ENCODE results near the gene NRXN3. TPM values are rescaled to one million over a fixed set of nuclear protein-coding genes. Genes with fewer than 3 reads are reported as not detected.

NRXN3 gene
- polyA plus RNA-seq, 6 donors from 2014 or later = not detected

DNA sequence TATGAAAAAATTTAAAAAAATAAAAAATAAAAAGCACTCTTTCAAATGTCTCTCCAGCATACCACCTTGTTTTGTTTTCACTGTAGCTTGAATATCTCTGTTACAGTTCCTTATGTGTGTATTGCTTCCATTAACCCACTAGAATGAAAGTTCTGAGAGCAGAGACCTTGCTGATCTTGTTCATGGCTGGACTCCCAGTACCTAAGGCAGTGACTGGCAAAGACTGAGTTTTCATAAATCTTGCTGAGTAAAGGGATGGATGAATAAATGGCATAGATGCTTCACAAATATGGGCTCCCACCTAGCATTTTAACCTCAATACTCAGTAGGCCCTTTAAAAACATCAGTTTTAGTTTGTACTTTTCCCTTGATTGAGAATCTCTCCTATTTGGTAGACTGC, 1125.2 kb downstream of the NRXN3 start:
- no peak for ATAC-seq (ENCODE audit: low read depth in 2 of 2)
- Mint-ChIP-seq H3K27me3 (no peaks in the 10 kb centered on the region), H3K4me3 (no peak overlapping the region), H3K4me1 (no peaks in the 10 kb centered on the region), H3K9me3 (peaks cover 0 to 11% (median 2%) of the 10 kb centered on the region in 7 donors), H3K36me3 (no peaks in the 10 kb centered on the region), H3K27ac (no peak overlapping the region)
- no peak for DNase-seq

DNA sequence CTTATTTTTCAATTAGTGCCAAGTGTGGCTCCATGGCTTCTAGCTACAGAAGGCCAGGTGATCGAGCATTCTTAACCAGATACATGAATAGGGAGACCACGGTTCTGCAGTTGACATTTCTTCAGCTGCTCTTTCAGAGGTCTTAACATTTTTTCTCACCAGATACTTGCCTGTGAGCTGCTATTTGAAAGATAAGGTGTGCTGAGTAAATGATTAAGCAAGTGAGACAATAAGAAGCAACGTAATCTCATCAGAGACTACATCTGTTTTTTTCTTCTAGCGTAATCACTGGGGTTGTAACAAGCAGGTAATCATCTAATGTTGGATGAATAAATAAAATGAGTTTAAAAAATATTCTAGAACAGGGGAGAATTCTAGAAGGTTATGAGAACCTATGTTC, 1128.2 kb downstream of the NRXN3 start:
- peaks cover 0 to 9% (median 2%) of the 10 kb centered on the region in 7 donors for H3K9me3 Mint-ChIP-seq
- H3K4me1 Mint-ChIP-seq = no peaks in the 10 kb centered on the region
- DNase-seq (no peak), ATAC-seq (ENCODE audit: low read depth in 2 of 2) (no peak)
- no peaks in the 10 kb centered on the region for H3K36me3 Mint-ChIP-seq
- no peaks in the 10 kb centered on the region for H3K27me3 Mint-ChIP-seq
- no peak overlapping the region for H3K27ac Mint-ChIP-seq
- H3K4me3 Mint-ChIP-seq = no peak overlapping the region

DNA sequence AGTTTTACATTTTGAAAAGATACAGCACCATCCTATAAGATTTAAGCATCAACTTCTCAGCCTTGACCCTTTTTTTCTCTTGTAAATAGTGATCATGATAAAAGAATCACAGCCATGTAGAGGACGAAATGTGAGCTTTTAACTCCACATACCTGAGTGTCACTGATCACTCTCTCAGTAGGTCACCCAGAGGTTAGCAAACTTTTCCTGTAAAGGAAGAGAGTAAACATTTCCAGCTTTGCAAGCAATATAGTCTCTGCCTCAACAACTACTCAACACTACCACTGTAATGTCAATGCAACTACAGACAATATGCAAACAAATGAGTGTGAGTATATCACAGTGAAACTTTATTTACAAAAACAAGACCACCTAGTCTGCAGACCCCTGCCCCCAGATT, 1129.0 kb downstream of the NRXN3 start:
- ATAC-seq (ENCODE audit: low read depth in 2 of 2) (no peak), DNase-seq (no peak)
- Mint-ChIP-seq H3K4me1 (no peaks in the 10 kb centered on the region), H3K27ac (no peak overlapping the region), H3K27me3 (no peaks in the 10 kb centered on the region), H3K36me3 (no peaks in the 10 kb centered on the region), H3K9me3 (peaks cover 0 to 9% (median 2%) of the 10 kb centered on the region in 7 donors), H3K4me3 (no peak overlapping the region)

DNA sequence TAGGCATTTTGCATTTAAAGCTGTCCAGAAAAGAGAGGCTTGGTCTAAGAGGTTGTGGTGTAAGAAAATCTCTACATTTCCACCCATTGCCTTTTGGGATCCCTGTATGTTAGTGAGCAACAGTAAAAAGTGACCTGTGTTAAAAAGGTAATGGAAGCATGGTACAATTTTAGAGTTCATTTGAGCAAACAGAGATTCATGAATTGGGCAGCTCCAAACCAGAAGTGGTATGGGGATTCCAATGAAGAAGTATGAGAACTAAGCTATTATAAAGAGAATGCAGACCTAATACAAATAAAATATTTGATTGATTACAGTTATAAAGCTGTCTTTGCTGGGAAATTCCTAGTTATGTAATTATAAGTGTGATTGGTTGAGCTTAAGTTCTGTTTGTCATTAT, 1134.1 kb downstream of the NRXN3 start:
- DNase-seq (no peak), ATAC-seq (ENCODE audit: low read depth in 2 of 2) (no peak)
- H3K27ac Mint-ChIP-seq = no peak overlapping the region
- H3K27me3 Mint-ChIP-seq = no peaks in the 10 kb centered on the region
- no peaks in the 10 kb centered on the region for H3K4me1 Mint-ChIP-seq
- no peak overlapping the region for H3K4me3 Mint-ChIP-seq
- no peaks in the 10 kb centered on the region for H3K36me3 Mint-ChIP-seq
- H3K9me3 Mint-ChIP-seq = peaks cover 0 to 11% (median 2%) of the 10 kb centered on the region in 7 donors

DNA sequence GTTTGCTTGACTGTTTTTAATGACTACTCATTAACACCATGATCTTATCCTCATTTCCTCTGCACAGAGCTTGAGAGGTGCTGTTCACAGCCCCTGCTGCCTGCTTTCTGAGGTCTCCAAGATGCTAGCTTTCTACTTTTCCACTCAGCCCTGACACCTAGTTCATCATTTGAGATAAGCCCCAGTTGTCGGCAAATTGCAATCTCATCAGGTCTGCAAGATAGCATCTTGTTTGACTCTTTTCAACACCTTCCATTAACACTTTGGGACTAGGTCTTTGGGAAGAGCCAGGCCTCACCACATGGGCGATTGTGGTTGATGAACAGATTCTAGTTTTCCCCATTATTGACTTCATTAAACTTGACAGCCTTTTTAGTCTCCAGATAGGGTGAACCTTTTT, 1136.4 kb downstream of the NRXN3 start:
- H3K36me3 Mint-ChIP-seq = no peaks in the 10 kb centered on the region
- H3K27me3 Mint-ChIP-seq = no peaks in the 10 kb centered on the region
- ATAC-seq (ENCODE audit: low read depth in 2 of 2) (no peak), DNase-seq (no peak)
- peaks cover 0 to 10% (median 1%) of the 10 kb centered on the region in 7 donors for H3K9me3 Mint-ChIP-seq
- no peaks in the 10 kb centered on the region for H3K4me1 Mint-ChIP-seq
- H3K27ac Mint-ChIP-seq = no peak overlapping the region
- H3K4me3 Mint-ChIP-seq = no peak overlapping the region

DNA sequence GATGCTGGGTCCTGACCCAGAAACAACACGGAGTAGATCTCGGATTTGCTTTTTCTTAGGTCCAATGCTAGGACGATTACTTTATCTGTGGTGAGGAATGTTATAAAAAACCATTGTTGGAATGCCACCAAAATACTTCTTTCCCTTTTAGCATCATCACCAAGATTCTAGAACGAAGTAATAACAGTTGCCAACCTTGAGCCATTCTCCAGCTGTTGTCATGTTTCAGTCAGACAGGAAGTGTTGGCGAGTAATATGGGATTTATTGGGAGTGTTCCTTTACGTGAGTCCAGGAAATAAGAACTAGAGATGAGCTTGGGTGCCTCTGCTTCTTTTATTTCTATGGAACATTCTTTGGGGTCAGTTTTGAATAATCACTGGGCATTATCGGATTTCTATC, 1148.2 kb downstream of the NRXN3 start:
- DNase-seq (no peak), ATAC-seq (ENCODE audit: low read depth in 2 of 2) (no peak)
- Mint-ChIP-seq H3K27me3 (no peaks in the 10 kb centered on the region), H3K27ac (no peak overlapping the region), H3K4me1 (no peaks in the 10 kb centered on the region), H3K4me3 (no peak overlapping the region), H3K9me3 (peaks cover 0 to 6% (median 0%) of the 10 kb centered on the region in 7 donors), H3K36me3 (no peaks in the 10 kb centered on the region)

DNA sequence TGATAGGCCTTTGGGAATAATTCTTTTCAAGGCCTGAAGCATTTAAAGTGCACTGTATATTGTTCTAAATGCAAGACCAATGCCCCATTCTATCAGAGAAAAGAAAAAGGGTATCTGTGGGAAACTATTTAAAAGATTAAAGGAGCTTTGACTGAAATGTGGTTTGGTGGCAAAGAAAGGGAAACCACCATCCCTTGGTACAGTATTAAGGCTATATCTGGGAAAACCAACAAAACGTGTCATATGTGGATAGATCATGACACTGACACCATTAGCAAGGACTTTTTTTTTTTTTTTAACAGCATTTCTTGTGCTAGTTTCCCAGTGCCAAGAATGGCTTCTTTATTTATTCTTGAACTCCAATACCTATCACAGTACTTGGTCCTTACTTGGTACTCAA, 1150.4 kb downstream of the NRXN3 start:
- H3K4me3 Mint-ChIP-seq = no peak overlapping the region
- H3K36me3 Mint-ChIP-seq = no peaks in the 10 kb centered on the region
- no peak for DNase-seq
- no peak for ATAC-seq (ENCODE audit: low read depth in 2 of 2)
- no peaks in the 10 kb centered on the region for H3K27me3 Mint-ChIP-seq
- no peaks in the 10 kb centered on the region for H3K4me1 Mint-ChIP-seq
- no peak overlapping the region for H3K27ac Mint-ChIP-seq
- H3K9me3 Mint-ChIP-seq = peaks cover 0 to 3% (median 0%) of the 10 kb centered on the region in 7 donors

DNA sequence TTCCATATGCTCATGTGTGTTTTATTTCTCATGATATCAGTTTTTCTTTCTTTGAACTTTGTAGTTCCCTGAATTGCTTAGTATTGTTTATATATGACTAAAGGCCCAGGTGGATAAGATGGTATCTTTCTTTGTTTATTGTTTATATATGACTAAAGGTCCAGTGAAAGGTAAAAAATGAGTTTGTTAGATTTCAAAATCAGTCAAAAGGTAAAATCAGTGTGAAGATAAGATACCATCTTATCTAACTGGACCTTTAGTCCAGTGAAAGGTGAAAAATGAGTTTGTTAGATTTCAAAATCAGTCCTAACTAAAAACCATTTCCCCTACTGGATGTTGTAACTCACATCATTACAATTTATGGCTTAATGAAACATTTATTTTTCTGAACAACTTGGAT, 1150.9 kb downstream of the NRXN3 start:
- Mint-ChIP-seq H3K4me1 (no peaks in the 10 kb centered on the region), H3K27me3 (no peaks in the 10 kb centered on the region), H3K27ac (no peak overlapping the region), H3K36me3 (no peaks in the 10 kb centered on the region), H3K9me3 (peaks cover 0 to 3% (median 0%) of the 10 kb centered on the region in 7 donors), H3K4me3 (no peak overlapping the region)
- DNase-seq = no peak
- no peak for ATAC-seq (ENCODE audit: low read depth in 2 of 2)

DNA sequence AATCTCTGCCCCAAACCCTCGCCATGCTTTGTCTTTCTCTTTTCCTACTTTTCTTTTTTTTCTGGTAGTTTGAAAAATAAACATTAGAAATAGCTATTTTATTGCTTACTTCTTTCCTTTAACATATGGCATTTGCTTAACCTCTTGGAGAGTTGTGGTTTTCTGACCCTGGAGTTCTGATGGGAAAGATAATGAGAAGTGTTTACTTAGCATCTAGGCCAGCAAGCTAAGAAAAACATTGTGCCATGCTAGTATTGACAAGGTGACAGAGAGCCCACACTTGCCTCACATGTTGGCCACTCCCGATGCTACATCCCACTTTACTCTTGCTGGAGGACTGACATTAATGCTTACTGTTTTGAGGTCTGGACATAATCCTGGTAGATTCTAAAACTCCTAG, 1154.9 kb downstream of the NRXN3 start:
- H3K4me3 Mint-ChIP-seq = no peak overlapping the region
- H3K27ac Mint-ChIP-seq = no peak overlapping the region
- ATAC-seq (ENCODE audit: low read depth in 2 of 2) = no peak

DNA sequence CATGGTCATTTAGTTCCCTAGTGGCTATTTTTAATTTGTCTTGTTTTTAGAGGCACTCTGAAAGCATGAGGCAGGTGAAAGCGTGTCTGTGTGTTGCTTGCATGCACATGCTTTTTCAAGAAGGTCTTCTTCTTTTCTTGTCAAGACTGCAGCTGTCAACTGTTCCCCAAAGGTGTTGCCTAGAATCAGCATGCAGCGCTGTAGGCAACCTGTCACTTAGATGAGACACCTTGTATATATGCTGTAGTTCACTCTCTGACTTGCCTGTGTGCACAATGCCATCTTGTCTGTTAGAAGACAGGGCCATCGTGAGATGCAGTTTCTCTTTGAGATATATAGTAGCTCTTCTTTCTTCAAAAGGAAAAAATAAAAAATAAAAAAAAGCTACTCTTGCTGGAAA, 1155.4 kb downstream of the NRXN3 start:
- H3K4me1 Mint-ChIP-seq = no peaks in the 10 kb centered on the region
- DNase-seq (no peak), ATAC-seq (ENCODE audit: low read depth in 2 of 2) (no peak)
- H3K36me3 Mint-ChIP-seq = no peaks in the 10 kb centered on the region
- peaks cover 0 to 5% (median 3%) of the 10 kb centered on the region in 7 donors for H3K9me3 Mint-ChIP-seq
- H3K27me3 Mint-ChIP-seq = no peaks in the 10 kb centered on the region
- H3K27ac Mint-ChIP-seq = no peak overlapping the region
- H3K4me3 Mint-ChIP-seq = no peak overlapping the region

More for the DNA sequence above, 1154.9 kb downstream of the NRXN3 start:
- no peak for DNase-seq
- Mint-ChIP-seq H3K27me3 (no peaks in the 10 kb centered on the region), H3K9me3 (peaks cover 0 to 5% (median 3%) of the 10 kb centered on the region in 7 donors), H3K36me3 (no peaks in the 10 kb centered on the region), H3K4me1 (no peaks in the 10 kb centered on the region)

DNA sequence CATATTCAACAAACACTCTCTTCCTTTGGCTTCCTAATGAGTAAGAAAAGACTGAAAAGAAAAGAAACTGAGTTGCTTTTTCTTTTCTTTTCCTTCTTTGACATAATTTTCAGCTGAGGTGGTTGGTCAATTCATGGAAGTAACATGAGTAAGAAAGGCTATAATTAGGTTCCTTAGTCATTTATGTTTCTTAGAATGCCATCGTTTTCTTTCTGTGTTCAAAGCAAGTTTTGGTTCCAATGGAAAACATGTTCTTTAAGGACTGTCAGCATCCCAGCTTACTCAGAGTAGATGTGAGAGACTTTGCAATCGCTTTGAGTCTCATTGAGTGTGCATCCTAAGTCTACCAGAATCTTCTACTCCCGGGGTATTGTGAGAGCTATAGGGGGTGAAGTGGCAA, 1158.7 kb downstream of the NRXN3 start:
- H3K27ac Mint-ChIP-seq = no peak overlapping the region

DNA sequence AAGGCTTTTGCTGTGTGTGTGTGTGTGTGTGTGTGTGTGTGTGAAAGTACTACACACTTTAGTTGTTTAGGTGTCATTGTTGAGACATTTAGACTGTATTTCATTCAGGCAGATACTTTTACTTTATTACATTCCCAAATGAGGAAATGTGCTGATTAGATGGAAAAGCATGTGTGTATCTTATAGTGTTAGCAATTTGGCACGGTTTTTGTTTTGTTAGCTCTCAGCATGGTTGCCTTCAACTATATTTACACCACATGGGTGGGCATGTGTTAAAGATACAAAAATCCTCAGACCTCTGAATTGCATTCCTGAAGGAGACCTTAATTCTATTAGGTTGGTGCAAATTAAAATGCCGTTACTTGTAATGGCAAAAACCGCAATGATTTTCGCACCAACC, 1161.7 kb downstream of the NRXN3 start:
- no peak overlapping the region for H3K27ac Mint-ChIP-seq

More for the DNA sequence above, 1158.7 kb downstream of the NRXN3 start:
- ATAC-seq (ENCODE audit: low read depth in 2 of 2) (no peak), DNase-seq (no peak)
- Mint-ChIP-seq H3K4me3 (no peak overlapping the region), H3K4me1 (no peaks in the 10 kb centered on the region), H3K36me3 (no peaks in the 10 kb centered on the region), H3K9me3 (peaks cover 0 to 5% (median 2%) of the 10 kb centered on the region in 7 donors), H3K27me3 (no peaks in the 10 kb centered on the region)

DNA sequence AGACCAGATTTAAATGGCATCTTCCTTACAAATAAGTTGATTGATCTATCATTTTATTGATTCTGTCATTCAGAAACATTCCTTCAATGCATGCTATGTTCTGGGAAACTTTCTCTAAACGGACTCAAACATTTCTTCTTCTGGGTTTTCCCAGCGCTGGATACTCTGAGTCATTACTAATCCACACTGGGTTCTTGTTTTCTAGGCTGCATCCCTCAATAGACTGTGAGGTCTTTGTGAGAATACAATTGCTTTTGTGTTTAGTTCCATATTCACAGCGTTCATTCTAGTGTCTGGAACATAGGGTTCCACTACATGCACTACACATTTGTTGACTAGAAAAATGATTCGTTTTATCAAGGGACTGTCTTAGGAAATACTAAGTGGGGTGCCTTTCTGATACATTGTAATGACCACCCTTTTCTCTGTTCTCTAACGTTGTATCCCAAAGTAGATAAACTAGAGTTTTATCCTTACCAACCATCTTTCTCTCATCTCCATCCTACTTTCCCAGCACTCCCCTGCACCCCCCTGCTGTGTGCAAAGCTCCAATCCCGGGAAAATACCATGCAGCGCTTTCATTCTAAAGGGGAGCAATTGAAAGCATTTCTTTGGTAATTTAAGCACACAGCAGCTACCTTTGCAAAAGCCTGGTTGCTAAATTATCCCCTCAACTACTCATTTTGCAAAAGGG, 1162.5 kb downstream of the NRXN3 start:
- ATAC-seq (ENCODE audit: low read depth in 2 of 2) (no peak), DNase-seq (no peak)
- Mint-ChIP-seq H3K27me3 (no peaks in the 10 kb centered on the region), H3K36me3 (no peaks in the 10 kb centered on the region), H3K9me3 (peaks cover 0 to 3% (median 0%) of the 10 kb centered on the region in 7 donors), H3K4me1 (no peaks in the 10 kb centered on the region), H3K27ac (no peak overlapping the region), H3K4me3 (no peak overlapping the region)

More for the DNA sequence above, 1161.7 kb downstream of the NRXN3 start:
- Mint-ChIP-seq H3K27me3 (no peaks in the 10 kb centered on the region), H3K4me1 (no peaks in the 10 kb centered on the region), H3K9me3 (peaks cover 0 to 8% (median 3%) of the 10 kb centered on the region in 7 donors), H3K4me3 (no peak overlapping the region), H3K36me3 (no peaks in the 10 kb centered on the region)
- no peak for ATAC-seq (ENCODE audit: low read depth in 2 of 2)
- DNase-seq = no peak

DNA sequence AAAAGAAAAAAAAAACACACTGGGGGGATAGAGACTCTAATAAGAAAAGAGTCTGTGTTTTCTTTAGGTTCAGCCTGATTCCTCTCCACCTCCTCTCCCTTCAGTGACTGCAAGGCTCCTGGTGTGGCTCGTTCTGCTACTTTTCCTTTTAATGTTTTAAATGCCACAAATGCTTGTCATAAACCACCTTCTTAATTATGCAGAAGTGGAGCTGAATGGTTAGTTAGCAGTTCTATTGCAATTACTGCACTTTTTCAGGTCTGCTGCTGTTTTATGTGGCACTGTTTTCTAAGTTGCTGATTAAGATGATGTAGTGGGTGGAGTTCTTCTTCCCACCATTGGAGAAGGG, 1163.0 kb downstream of the NRXN3 start:
- H3K27ac Mint-ChIP-seq = no peak overlapping the region
- DNase-seq = no peak
- no peak overlapping the region for H3K4me3 Mint-ChIP-seq
- no peaks in the 10 kb centered on the region for H3K4me1 Mint-ChIP-seq
- H3K27me3 Mint-ChIP-seq = no peaks in the 10 kb centered on the region
- ATAC-seq (ENCODE audit: low read depth in 2 of 2) = no peak
- H3K9me3 Mint-ChIP-seq = peaks cover 0 to 4% (median 2%) of the 10 kb centered on the region in 7 donors
- H3K36me3 Mint-ChIP-seq = no peaks in the 10 kb centered on the region

DNA sequence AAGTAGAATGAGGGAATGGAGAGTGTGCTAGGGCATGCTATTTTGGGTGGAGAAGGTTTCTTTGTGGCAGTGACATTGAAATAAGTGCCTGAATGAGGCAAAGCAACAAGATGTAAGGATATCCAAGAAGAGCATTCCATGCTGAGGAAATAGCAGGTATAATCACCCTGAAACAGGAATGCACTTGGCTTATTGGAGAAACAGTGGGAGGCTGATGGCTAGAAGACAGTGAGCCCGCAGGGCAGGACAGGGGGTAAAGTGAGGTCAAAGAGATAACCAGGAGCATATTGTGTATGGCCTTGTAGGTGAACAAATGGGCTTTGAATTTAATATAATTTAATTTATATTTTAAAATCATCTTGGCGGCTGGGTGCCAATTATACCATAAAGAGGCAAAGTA, 1164.1 kb downstream of the NRXN3 start:
- Mint-ChIP-seq H3K36me3 (no peaks in the 10 kb centered on the region), H3K4me1 (no peaks in the 10 kb centered on the region), H3K4me3 (no peak overlapping the region), H3K9me3 (peaks cover 0 to 4% (median 2%) of the 10 kb centered on the region in 7 donors), H3K27ac (no peak overlapping the region), H3K27me3 (no peaks in the 10 kb centered on the region)
- DNase-seq (no peak), ATAC-seq (ENCODE audit: low read depth in 2 of 2) (no peak)

Measured in naive B cell (primary cell).